IMR-90 (cell line): ENCODE results near the gene ANO1.

Experiments
- BHLHE40 ChIP-seq: fragments of 150-350 bp; IDR thresholded peaks from 2 replicates; pipeline ENCODE4 v1.6.1; 2016; ENCODE audit warnings: mild to moderate bottlenecking, low read depth, low read length
- CEBPB ChIP-seq: IDR thresholded peaks from 2 replicates; pipeline ENCODE4 v1.6.1; 2012; ENCODE audit warnings: low read depth, low read length, improper control_type of control experiment
- CHD1 ChIP-seq: IDR thresholded peaks from 2 replicates; pipeline ENCODE4 v1.6.1; 2012; ENCODE audit warnings: low read depth, low read length, improper control_type of control experiment
- FOS ChIP-seq: fragments of 150-350 bp; IDR thresholded peaks from 2 replicates; pipeline ENCODE4 v1.6.1; 2016; ENCODE audit warnings: low read depth, low read length
- MAFK ChIP-seq: IDR thresholded peaks from 2 replicates; pipeline ENCODE4 v1.6.1; 2012; ENCODE audit warnings: low read depth, low read length, improper control_type of control experiment
- MAZ ChIP-seq: IDR thresholded peaks from 2 replicates; pipeline ENCODE4 v1.6.1; 2012; ENCODE audit warnings: low read depth, mild to moderate bottlenecking, low read length, improper control_type of control experiment, moderate library complexity, borderline replicate concordance
- POLR2A ChIP-seq: IDR thresholded peaks from 2 replicates; pipeline ENCODE4 v1.6.1; 2012; ENCODE audit warnings: mild to moderate bottlenecking, low read depth, low read length
- RAD21 ChIP-seq: IDR thresholded peaks from 2 replicates; pipeline ENCODE4 v1.6.1; 2012; ENCODE audit warnings: low read length, improper control_type of control experiment
- RCOR1 ChIP-seq: IDR thresholded peaks from 2 replicates; pipeline ENCODE4 v1.6.1; 2012; ENCODE audit warnings: mild to moderate bottlenecking, low read length, improper control_type of control experiment; ENCODE audit not compliant: insufficient replicate concordance
- SMC3 ChIP-seq: fragments of 150-350 bp; IDR thresholded peaks from 2 replicates; pipeline ENCODE4 v1.6.1; 2016; ENCODE audit warnings: low read depth, mild to moderate bottlenecking, antibody characterized with exemption, low read length, moderate library complexity
- USF2 ChIP-seq: fragments of 150-350 bp; IDR thresholded peaks from 2 replicates; pipeline ENCODE4 v1.6.1; 2017; ENCODE audit warnings: mild to moderate bottlenecking, antibody characterized with exemption, low read length, low read depth
- TF ChIP-seq, protein P1 (sequence below): conservative IDR thresholded peaks from 2 replicates; pipeline ENCODE4 v1.5.1; 2012; ENCODE audit warnings: mild to moderate bottlenecking, low read depth, low read length, improper control_type of control experiment
- TF ChIP-seq, protein P2 (sequence below): fragments of 150-350 bp; IDR thresholded peaks from 2 replicates; pipeline ENCODE4 v1.6.1; 2016; ENCODE audit warnings: low read depth, mild to moderate bottlenecking, low read length, moderate library complexity, borderline replicate concordance

DNA sequence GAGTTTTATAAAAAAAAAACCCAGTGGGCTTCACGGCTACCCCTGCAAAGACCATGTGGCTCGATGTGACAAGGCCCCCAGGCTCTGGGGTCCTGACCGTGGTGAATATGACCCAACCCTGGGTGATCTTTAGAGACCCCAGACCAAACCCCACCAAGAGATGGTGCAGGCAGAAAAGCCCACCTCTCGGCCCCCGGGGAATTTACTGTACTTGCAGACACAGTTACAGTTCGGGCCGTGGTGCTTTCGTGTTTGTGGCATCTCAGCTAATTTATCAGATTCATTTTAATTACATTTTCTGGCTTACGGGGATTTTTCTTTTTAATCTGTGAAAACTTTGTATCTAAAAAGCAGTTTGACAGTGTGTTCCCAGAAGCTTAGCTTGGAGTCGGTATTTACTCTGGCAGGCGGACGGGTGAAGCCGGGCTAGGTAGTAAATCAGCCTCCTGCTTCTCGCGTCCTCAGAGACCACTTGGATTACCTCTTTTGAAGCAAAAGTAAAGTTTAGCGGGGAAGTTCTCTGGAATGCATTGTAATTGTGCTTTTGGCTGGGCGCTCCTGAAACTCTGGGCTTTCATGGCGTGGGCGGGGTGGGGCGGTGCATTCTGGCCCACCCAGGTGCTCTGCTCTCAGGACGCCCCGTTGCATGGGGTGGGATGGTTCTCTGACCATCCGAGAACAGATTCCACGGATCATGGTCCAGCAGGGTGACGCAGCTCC is 25.3 kb downstream of the ANO1 start:
- TF ChIP-seq, protein P1, sequence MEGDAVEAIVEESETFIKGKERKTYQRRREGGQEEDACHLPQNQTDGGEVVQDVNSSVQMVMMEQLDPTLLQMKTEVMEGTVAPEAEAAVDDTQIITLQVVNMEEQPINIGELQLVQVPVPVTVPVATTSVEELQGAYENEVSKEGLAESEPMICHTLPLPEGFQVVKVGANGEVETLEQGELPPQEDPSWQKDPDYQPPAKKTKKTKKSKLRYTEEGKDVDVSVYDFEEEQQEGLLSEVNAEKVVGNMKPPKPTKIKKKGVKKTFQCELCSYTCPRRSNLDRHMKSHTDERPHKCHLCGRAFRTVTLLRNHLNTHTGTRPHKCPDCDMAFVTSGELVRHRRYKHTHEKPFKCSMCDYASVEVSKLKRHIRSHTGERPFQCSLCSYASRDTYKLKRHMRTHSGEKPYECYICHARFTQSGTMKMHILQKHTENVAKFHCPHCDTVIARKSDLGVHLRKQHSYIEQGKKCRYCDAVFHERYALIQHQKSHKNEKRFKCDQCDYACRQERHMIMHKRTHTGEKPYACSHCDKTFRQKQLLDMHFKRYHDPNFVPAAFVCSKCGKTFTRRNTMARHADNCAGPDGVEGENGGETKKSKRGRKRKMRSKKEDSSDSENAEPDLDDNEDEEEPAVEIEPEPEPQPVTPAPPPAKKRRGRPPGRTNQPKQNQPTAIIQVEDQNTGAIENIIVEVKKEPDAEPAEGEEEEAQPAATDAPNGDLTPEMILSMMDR, result no peak
- TF ChIP-seq SMC3, result no peak
- no peak for TF ChIP-seq BHLHE40
- TF ChIP-seq RAD21, result no peak
- TF ChIP-seq USF2, result no peak
- no peak for TF ChIP-seq CHD1
- no peak for TF ChIP-seq POLR2A
- TF ChIP-seq, protein P2, sequence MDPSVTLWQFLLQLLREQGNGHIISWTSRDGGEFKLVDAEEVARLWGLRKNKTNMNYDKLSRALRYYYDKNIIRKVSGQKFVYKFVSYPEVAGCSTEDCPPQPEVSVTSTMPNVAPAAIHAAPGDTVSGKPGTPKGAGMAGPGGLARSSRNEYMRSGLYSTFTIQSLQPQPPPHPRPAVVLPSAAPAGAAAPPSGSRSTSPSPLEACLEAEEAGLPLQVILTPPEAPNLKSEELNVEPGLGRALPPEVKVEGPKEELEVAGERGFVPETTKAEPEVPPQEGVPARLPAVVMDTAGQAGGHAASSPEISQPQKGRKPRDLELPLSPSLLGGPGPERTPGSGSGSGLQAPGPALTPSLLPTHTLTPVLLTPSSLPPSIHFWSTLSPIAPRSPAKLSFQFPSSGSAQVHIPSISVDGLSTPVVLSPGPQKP, result no peak
- TF ChIP-seq FOS, result no peak
- no peak for TF ChIP-seq RCOR1
- no peak for TF ChIP-seq MAFK
- TF ChIP-seq MAZ, result no peak
- no peak for TF ChIP-seq CEBPB
